Mesenchymal stem cell (in vitro differentiated cells and primary cell): ENCODE measurements around the gene NOTCH1.
"Not testable (repeated sequence)": the region's sequence is repeated elsewhere in the genome, so short reads cannot be mapped to it uniquely, and the experiment has no call there.

Experiments used
- DNase-seq: peaks from one replicate; pipeline ENCODE4 v3.0.0-alpha.2; 2013
- H2AFZ ChIP-seq: one replicate; pipeline ENCODE4 v1.6.1; 2013; ENCODE audit warnings: low read depth, mild to moderate bottlenecking, control low read depth, inconsistent platforms, low read length, moderate library complexity
- H2AK5ac ChIP-seq: 2 replicates; pipeline ENCODE4 v1.6.1; 2013; ENCODE audit warnings: low read length, moderate library complexity, mild to moderate bottlenecking, inconsistent platforms; ENCODE audit not compliant: severe bottlenecking
- H2BK120ac ChIP-seq: one replicate; pipeline ENCODE4 v1.6.1; 2013; ENCODE audit warnings: low read depth, mild to moderate bottlenecking, inconsistent platforms, low read length, moderate library complexity
- H2BK12ac ChIP-seq, 2 experiments: one replicate each; pipeline ENCODE4 v1.6.1; 2013; ENCODE audit warnings: inconsistent platforms in 2 of 2, low read length in 2 of 2, mild to moderate bottlenecking in 2 of 2, moderate library complexity in 2 of 2, control low read depth in 1 of 2
- H2BK15ac ChIP-seq: one replicate; pipeline ENCODE4 v1.6.1; 2013; ENCODE audit warnings: mild to moderate bottlenecking, low read depth, inconsistent platforms; ENCODE audit not compliant: poor library complexity, severe bottlenecking
- H2BK5ac ChIP-seq: 2 replicates; pipeline ENCODE4 v1.6.1; 2013; ENCODE audit warnings: low read depth, mild to moderate bottlenecking, low read length, control low read depth, inconsistent platforms; ENCODE audit not compliant: poor library complexity, severe bottlenecking
- H3K14ac ChIP-seq, 2 experiments: one replicate each; pipeline ENCODE4 v1.6.1; 2013; ENCODE audit warnings: inconsistent platforms in 2 of 2, low read length in 2 of 2, control low read depth in 1 of 2, mild to moderate bottlenecking in 1 of 2, moderate library complexity in 1 of 2
- H3K18ac ChIP-seq, 2 experiments: one replicate each; pipeline ENCODE4 v1.6.1; 2013; ENCODE audit warnings: inconsistent platforms in 2 of 2, low read length in 2 of 2, control low read depth in 1 of 2, low read depth in 1 of 2, mild to moderate bottlenecking in 1 of 2
- H3K23ac ChIP-seq, 2 experiments: one replicate each; pipeline ENCODE4 v1.6.1; 2013; ENCODE audit warnings: inconsistent platforms in 2 of 2, low read length in 2 of 2, mild to moderate bottlenecking in 2 of 2, moderate library complexity in 2 of 2, control low read depth in 1 of 2
- H3K27ac ChIP-seq: 2 replicates; pipeline ENCODE4 v1.5.1; 2013; ENCODE audit warnings: mild to moderate bottlenecking, moderate library complexity, low read length, control low read depth, inconsistent platforms; ENCODE audit not compliant: poor library complexity, severe bottlenecking
- H3K27me3 ChIP-seq, 2 experiments: 2 replicates each; pipeline versions ENCODE4 v1.6.1 to v1.7.0; 2013; ENCODE audit warnings: low read length in 2 of 2, mild to moderate bottlenecking in 2 of 2, moderate library complexity in 2 of 2, control low read depth in 1 of 2, inconsistent platforms in 1 of 2; ENCODE audit not compliant: control insufficient read depth in 1 of 2, insufficient read depth in 1 of 2
- H3K36me3 ChIP-seq, 2 experiments: 2 replicates each; pipeline versions ENCODE4 v1.6.1 to v1.7.0; 2013; ENCODE audit warnings: low read length in 2 of 2, control low read depth in 1 of 2, inconsistent platforms in 1 of 2, low read depth in 1 of 2, mild to moderate bottlenecking in 1 of 2; ENCODE audit not compliant: insufficient read depth in 2 of 2, control insufficient read depth in 1 of 2
- H3K4ac ChIP-seq, 2 experiments: one replicate each; pipeline ENCODE4 v1.6.1; 2013; ENCODE audit warnings: inconsistent platforms in 2 of 2, low read length in 2 of 2, mild to moderate bottlenecking in 2 of 2, moderate library complexity in 2 of 2, control low read depth in 1 of 2, low read depth in 1 of 2
- H3K4me1 ChIP-seq: 2 replicates; pipeline ENCODE4 v1.6.1; 2013; ENCODE audit warnings: low read depth, low read length, control low read depth; ENCODE audit not compliant: control insufficient read depth, insufficient read depth
- H3K4me2 ChIP-seq: 2 replicates; pipeline ENCODE4 v1.6.1; 2013; ENCODE audit warnings: low read length, mild to moderate bottlenecking, inconsistent platforms; ENCODE audit not compliant: poor library complexity, severe bottlenecking
- H3K4me3 ChIP-seq, 2 experiments: 2 replicates each; pipeline versions ENCODE4 v1.5.1 to v1.7.0; 2013; ENCODE audit warnings: low read length in 2 of 2, mild to moderate bottlenecking in 2 of 2, control low read depth in 1 of 2, low read depth in 1 of 2; ENCODE audit not compliant: insufficient read depth in 1 of 2
- H3K79me1 ChIP-seq: replicated peaks from 2 replicates; pipeline ENCODE4 v1.6.1; 2013; ENCODE audit warnings: mild to moderate bottlenecking, control low read depth, low read length, inconsistent platforms; ENCODE audit not compliant: poor library complexity, severe bottlenecking
- H3K9ac ChIP-seq: 2 replicates; pipeline ENCODE4 v1.7.0; 2013; ENCODE audit warnings: mild to moderate bottlenecking, low read length, moderate library complexity
- H3K9me3 ChIP-seq: 2 replicates; pipeline ENCODE4 v1.7.0; 2013; ENCODE audit warnings: mild to moderate bottlenecking, low read length; ENCODE audit not compliant: control insufficient read depth
- H4K8ac ChIP-seq: one replicate; pipeline ENCODE4 v1.6.1; 2013; ENCODE audit warnings: inconsistent platforms, mild to moderate bottlenecking, low read length, moderate library complexity
- H4K91ac ChIP-seq: one replicate; pipeline ENCODE4 v1.6.1; 2013; ENCODE audit warnings: mild to moderate bottlenecking, low read length, inconsistent platforms
- WGBS: methylation state at CpG from one replicate; pipeline ENCODE4 v1.1.7; 2013; ENCODE audit warnings: mixed read lengths; 5-methylcytosine and 5-hydroxymethylcytosine counted together

Gene NOTCH1

DNA sequence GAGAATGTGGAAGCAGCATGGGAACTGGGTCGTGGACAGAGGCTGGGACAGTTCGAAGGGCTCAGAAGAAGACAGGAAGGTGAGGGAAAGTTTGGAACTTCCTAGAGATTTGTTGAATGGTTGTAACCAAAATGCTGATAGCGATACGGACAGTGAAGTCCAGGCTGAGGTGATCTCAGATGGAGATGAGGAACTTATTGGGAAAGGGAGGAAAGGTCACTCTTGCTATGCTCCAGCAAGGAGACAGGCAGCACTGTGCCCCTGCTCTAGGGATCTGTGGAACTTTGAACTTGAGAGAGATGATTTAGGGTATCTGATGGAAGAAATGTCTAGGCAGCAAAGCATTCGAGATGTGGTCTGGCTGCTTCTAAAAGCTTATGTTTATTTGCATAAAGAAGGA lies 13.0 kb upstream of the NOTCH1 start:
- H3K79me1 ChIP-seq, H3K18ac ChIP-seq, H3K36me3 ChIP-seq, H3K4me2 ChIP-seq, DNase-seq, H3K27ac ChIP-seq, H3K4me3 ChIP-seq, H3K23ac ChIP-seq, H3K14ac ChIP-seq, H3K9ac ChIP-seq, H2BK120ac ChIP-seq, H4K8ac ChIP-seq, H2BK15ac ChIP-seq, H4K91ac ChIP-seq, H2BK12ac ChIP-seq, H2AK5ac ChIP-seq, H2AFZ ChIP-seq, H3K4ac ChIP-seq, H3K9me3 ChIP-seq, H2BK5ac ChIP-seq: not testable (repeated sequence)
- Histone ChIP-seq H3K4me1 (peaks cover 12% of the 10 kb centered on the region), H3K27me3 (peaks cover 0 to 12% of the 10 kb centered on the region in 2 experiments)
- 90% methylated on average over 5 of the region's 5 CpGs for WGBS

DNA sequence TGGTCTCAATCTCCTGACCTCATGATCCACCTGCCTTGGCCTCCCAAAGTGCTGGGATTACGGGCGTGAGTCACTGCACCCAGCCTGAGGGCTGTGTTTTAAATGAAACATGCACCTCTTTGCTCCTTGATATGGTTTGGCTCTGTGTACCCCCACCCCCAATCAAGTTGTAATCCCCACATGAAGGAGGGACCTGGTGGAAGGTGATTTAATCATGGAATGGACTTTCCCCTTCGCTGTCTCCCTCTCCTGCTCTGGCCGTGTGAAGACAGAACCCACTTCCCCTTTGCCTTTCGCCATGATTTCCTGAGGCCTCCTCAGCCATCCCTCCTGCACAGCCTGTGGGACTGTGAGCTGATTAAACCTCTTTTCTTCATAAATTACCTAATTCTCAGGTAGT lies 12.5 kb upstream of the NOTCH1 start:
- Histone ChIP-seq H3K36me3 (no peaks in the 10 kb centered on the region), H2AFZ (no peak overlapping the region), H2BK5ac (no peak overlapping the region), H3K14ac (no peak overlapping the region), H2BK120ac (no peak overlapping the region), H4K8ac (no peak overlapping the region), H3K9me3 (peaks cover 2% of the 10 kb centered on the region), H4K91ac (peak overlapping the region; percentile 29), H3K4me3 (no peak overlapping the region), H3K27me3 (peaks cover 0 to 15% of the 10 kb centered on the region in 2 experiments), H3K23ac (no peak overlapping the region), H2BK15ac (no peak overlapping the region), H3K4me2 (no peak overlapping the region), H3K18ac (no peak overlapping the region), H3K4ac (no peak overlapping the region), H3K27ac (no peak overlapping the region), H3K79me1 (no peaks in the 10 kb centered on the region), H2AK5ac (no peak overlapping the region), H2BK12ac (no peak overlapping the region), H3K4me1 (peaks cover 11% of the 10 kb centered on the region), H3K9ac (no peak overlapping the region)
- no peak for DNase-seq
- 81% methylated on average over 5 of the region's 5 CpGs for WGBS

DNA sequence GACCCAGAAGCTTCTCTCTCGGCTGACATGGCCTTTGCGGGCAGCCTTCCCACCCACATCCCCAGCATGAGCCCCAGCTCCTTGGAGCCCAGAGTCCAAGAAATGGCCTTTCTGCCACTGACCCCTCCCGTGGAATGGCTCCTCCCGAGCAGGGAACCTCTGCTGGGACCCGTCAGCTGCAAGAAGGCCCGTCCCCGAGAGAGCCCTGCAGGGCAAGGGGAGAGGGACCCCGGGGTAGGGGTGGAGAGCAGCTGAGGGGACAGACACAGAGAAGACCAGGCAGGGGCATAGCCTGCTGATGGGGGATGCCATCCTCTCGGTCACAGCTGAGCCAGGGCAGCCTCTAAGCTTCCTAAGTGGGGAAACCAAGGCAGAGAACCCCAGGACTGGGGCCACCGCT lies 11.2 kb upstream of the NOTCH1 start:
- Histone ChIP-seq H3K18ac (peak overlapping the region in 1 of 2 experiments; percentile 35), H3K4me2 (no peak overlapping the region), H4K8ac (no peak overlapping the region)

DNA sequence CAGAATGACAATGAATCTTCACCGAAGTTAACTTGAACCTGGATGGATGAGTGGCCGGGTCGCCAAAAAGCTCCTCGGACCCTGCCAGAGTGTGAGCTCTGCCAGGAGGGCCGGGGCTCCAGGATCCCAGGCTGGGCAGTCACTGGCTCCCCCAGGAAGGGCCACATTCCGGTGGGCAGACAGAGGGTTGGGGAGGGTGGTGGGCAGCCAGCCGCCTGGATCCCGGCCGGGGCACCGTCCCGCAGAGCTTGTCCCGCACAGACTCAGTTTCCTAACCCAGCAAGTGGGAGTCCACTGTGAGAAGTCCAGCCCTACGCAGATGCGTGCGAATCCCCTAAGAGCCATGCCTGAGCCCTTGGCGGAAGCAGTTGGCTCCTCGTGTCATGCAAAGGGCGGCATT lies 10.3 kb upstream of the NOTCH1 start:
- Histone ChIP-seq H3K4me2 (no peak overlapping the region), H2AK5ac (no peak overlapping the region), H2AFZ (no peak overlapping the region), H4K8ac (no peak overlapping the region), H2BK15ac (peak overlapping the region; percentile 36), H3K4me1 (peaks cover 15% of the 10 kb centered on the region), H3K18ac (no peak overlapping the region), H2BK120ac (no peak overlapping the region), H4K91ac (peak overlapping the region; percentile 41), H3K23ac (no peak overlapping the region), H3K4ac (no peak overlapping the region), H3K14ac (no peak overlapping the region), H3K36me3 (no peaks in the 10 kb centered on the region), H2BK5ac (no peak overlapping the region), H3K79me1 (no peaks in the 10 kb centered on the region), H3K9me3 (peaks cover 2% of the 10 kb centered on the region), H3K27ac (no peak overlapping the region), H3K4me3 (no peak overlapping the region), H2BK12ac (peak overlapping the region in 1 of 2 experiments; percentile 56), H3K9ac (no peak overlapping the region), H3K27me3 (peaks cover 0 to 15% of the 10 kb centered on the region in 2 experiments)
- no peak for DNase-seq
- WGBS = 93% methylated on average over 18 of the region's 18 CpGs

More for the DNA sequence above, 11.2 kb upstream of the NOTCH1 start:
- H2AFZ ChIP-seq = no peak overlapping the region
- peaks cover 2% of the 10 kb centered on the region for H3K9me3 ChIP-seq
- H2AK5ac ChIP-seq = no peak overlapping the region
- no peak overlapping the region for H2BK120ac ChIP-seq
- H3K4me3 ChIP-seq = no peak overlapping the region
- peak overlapping the region in 1 of 2 experiments; percentile 58 for H2BK12ac ChIP-seq
- no peak overlapping the region for H3K14ac ChIP-seq
- H3K27me3 ChIP-seq = peaks cover 0 to 15% of the 10 kb centered on the region in 2 experiments
- WGBS = 86% methylated on average over 10 of the region's 10 CpGs
- no peak for DNase-seq
- no peak overlapping the region for H3K9ac ChIP-seq
- H3K36me3 ChIP-seq = no peaks in the 10 kb centered on the region
- no peak overlapping the region for H3K4ac ChIP-seq
- H3K79me1 ChIP-seq = no peaks in the 10 kb centered on the region
- peaks cover 13% of the 10 kb centered on the region for H3K4me1 ChIP-seq
- no peak overlapping the region for H3K27ac ChIP-seq
- H2BK5ac ChIP-seq = no peak overlapping the region
- no peak overlapping the region for H3K23ac ChIP-seq
- H4K91ac ChIP-seq = no peak overlapping the region
- H2BK15ac ChIP-seq = peak overlapping the region; percentile 62
